IPS-18a (cell line): ENCODE measurements around the gene FAM181B.
"Not testable (repeated sequence)": the region's sequence is repeated elsewhere in the genome, so short reads cannot be mapped to it uniquely, and the experiment has no call there.

Experiments
- H3K27ac ChIP-seq: one replicate; pipeline ENCODE4 v1.5.1; 2013; ENCODE audit warnings: low read length
- H3K27me3 ChIP-seq: one replicate; pipeline ENCODE4 v1.6.1; 2013; ENCODE audit warnings: mild to moderate bottlenecking, low read length; ENCODE audit not compliant: control insufficient read depth, insufficient read depth
- H3K36me3 ChIP-seq: one replicate; pipeline ENCODE4 v1.6.1; 2013; ENCODE audit warnings: low read depth, low read length; ENCODE audit not compliant: control insufficient read depth
- H3K4me1 ChIP-seq: one replicate; pipeline ENCODE4 v1.6.1; 2013; ENCODE audit warnings: low read depth, low read length; ENCODE audit not compliant: control insufficient read depth
- H3K4me3 ChIP-seq: one replicate; pipeline ENCODE4 v1.5.1; 2013; ENCODE audit warnings: low read length
- H3K9ac ChIP-seq: one replicate; pipeline ENCODE4 v1.6.1; 2013; ENCODE audit warnings: mild to moderate bottlenecking, low read length, moderate library complexity
- H3K9me3 ChIP-seq: one replicate; pipeline ENCODE4 v1.6.1; 2013; ENCODE audit warnings: low read depth, low read length; ENCODE audit not compliant: control insufficient read depth

FAM181B gene

DNA sequence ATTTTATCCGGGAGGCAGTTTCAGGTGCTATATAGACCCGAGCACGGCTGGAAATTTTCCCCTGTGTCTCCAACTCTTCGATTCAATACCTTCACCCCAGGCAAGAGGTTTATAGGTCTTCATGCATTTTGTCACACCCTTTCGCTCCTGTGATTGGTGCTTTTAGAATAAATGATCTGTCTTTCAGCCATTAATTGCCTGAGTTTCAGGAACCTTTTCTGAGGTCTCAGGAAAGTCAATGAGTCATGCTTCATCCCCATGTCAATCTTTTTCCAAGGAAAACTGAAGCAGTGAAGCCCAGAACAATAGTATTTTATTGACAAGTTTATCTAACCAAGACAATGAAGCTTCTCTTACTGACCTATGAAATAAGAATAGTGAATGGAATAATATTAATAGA, 29.9 kb downstream of the FAM181B start:
- no peak overlapping the region for H3K9ac ChIP-seq
- no peak overlapping the region for H3K4me3 ChIP-seq
- H3K4me1 ChIP-seq = peaks cover 3% of the 10 kb centered on the region
- H3K36me3 ChIP-seq = no peaks in the 10 kb centered on the region
- no peaks in the 10 kb centered on the region for H3K9me3 ChIP-seq
- H3K27ac ChIP-seq = no peak overlapping the region
- no peaks in the 10 kb centered on the region for H3K27me3 ChIP-seq

DNA sequence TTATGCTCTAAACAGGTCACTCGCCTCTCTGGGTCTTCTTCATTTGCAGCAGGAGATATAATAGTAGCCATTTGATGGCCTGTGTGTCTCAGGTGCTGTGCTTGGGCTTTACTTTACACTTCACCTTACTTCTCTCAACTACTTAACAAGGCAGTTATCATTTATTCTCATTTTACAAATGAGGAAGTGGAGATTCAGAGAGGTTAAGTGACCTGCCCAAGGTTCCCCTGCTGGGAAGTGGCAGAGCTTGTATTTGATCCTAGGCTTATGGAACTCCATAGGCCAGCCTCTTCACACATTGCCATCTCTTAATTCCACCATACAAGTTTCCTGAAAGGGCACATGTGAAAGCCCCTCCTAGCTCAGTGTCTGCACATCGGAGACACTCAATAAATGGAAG, 30.4 kb downstream of the FAM181B start:
- H3K36me3 ChIP-seq = no peaks in the 10 kb centered on the region
- H3K9ac ChIP-seq = no peak overlapping the region
- H3K27me3 ChIP-seq = no peaks in the 10 kb centered on the region
- H3K4me3 ChIP-seq = no peak overlapping the region
- H3K27ac ChIP-seq = no peak overlapping the region
- H3K4me1 ChIP-seq = peaks cover 3% of the 10 kb centered on the region
- no peaks in the 10 kb centered on the region for H3K9me3 ChIP-seq

DNA sequence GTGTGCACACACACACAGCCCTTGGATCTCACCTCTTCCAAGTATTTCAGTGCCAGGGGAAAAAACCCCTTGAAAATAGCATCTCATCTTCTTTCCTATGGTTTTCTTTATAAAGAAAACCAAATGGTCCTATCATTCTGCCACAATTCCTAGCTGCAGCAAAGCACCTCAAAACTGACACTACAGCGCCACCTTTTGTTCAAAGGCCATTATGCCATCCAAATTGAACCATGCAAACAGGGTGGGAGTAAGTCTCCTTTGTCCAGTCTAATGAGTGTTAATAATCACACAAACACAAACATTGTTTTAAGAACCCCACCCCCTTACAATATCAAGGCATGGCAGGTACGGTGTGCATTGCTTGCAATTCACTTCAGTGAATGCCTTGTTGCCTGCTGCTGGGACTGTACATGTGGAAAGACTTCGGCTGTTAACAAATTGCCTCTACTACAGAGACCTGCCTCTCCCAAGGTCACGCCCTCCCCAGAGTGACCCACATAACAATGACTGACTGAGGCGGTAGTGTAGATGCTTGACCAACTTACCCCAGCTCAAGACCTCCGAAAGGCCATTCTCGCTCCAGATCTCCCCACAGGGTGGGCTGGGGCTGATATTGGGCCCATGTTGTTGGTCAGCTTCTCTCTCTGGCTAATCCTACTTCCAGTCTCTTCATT, 31.7 kb downstream of the FAM181B start:
- H3K27me3 ChIP-seq = no peaks in the 10 kb centered on the region
- H3K4me1 ChIP-seq = peaks cover 3% of the 10 kb centered on the region
- H3K9me3 ChIP-seq = no peaks in the 10 kb centered on the region
- H3K4me3 ChIP-seq = no peak overlapping the region
- no peaks in the 10 kb centered on the region for H3K36me3 ChIP-seq
- H3K27ac ChIP-seq = no peak overlapping the region
- no peak overlapping the region for H3K9ac ChIP-seq

DNA sequence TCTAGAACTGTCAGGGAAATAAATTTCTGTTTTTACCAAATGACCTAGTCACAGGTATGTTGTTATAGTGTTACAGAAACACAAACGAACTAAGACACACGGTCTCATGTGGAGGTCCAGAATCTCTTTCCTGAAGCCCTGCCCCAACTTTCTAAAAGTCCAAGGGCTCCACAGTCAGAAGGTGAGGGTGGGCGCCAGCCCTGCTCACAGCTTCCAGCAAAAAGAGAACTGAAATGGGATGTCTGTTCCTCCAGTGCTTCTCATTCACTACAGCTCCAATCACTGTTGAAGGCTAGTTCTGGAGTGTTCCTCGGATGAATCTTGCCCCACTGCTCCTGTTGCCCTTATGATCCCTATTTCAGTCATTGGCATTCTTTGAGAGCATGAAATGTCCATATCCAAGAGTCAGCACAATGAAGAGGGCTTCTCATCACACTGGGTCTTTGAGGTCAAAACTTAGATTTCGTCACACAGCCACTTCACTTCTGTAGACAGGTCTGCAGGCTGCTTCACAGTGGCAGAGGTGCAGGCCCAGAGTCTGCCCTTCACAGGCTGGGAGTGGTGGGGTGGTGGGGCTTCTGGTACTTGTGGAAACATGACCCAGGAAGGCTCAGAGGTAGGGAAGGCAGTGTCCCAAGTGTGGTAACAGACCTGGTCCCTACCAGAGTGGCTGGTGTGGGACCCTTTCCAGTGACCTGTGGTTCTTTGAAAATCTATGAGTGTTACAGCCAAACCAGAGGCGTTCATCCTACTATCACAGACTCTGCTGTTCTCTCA, 34.9 kb downstream of the FAM181B start:
- Histone ChIP-seq H3K27me3 (no peaks in the 10 kb centered on the region), H3K36me3 (no peaks in the 10 kb centered on the region), H3K9ac (no peak overlapping the region), H3K4me3 (no peak overlapping the region), H3K4me1 (peaks cover 3% of the 10 kb centered on the region), H3K27ac (no peak overlapping the region), H3K9me3 (no peaks in the 10 kb centered on the region)

DNA sequence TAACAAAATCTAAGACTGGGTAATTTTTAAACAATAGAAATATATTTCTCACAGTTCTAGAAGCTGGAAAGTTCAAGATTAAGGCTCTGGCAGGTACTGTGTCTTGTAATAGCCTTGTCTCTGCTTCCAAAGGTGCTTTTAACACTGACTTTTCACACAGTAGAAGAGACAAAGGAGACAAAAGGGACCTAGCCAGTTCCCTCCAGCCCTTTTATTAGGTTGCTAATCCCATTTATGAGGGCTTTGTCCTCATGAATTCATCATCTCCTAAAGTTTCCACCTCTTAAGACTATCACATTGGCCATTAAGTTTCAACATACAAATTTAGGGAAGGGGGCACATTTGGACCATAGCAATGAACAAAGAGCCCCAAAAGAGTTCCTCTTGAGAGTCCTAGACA, 40.7 kb downstream of the FAM181B start:
- Histone ChIP-seq H3K4me1 (peaks cover 6% of the 10 kb centered on the region), H3K36me3 (no peaks in the 10 kb centered on the region), H3K27me3 (no peaks in the 10 kb centered on the region), H3K4me3 (no peak overlapping the region), H3K27ac (no peak overlapping the region), H3K9me3 (no peaks in the 10 kb centered on the region), H3K9ac (no peak overlapping the region)

DNA sequence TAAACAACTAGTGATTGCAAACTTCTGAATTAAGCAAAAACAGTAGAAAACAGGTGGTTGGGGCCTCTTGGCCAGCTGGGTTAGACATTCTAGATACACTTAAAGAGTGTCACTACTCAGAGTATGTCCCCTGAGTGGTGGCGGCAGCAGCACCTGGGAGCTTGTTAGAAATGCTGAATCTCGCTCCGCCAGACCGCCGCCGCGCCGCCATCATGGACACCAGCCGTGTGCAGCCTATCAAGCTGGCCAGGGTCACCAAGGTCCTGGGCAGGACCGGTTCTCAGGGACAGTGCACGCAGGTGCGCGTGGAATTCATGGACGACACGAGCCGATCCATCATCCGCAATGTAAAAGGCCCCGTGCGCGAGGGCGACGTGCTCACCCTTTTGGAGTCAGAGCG, 44.3 kb downstream of the FAM181B start:
- H3K27me3 ChIP-seq, H3K4me3 ChIP-seq, H3K27ac ChIP-seq, H3K4me1 ChIP-seq, H3K36me3 ChIP-seq, H3K9me3 ChIP-seq, H3K9ac ChIP-seq: not testable (repeated sequence)

DNA sequence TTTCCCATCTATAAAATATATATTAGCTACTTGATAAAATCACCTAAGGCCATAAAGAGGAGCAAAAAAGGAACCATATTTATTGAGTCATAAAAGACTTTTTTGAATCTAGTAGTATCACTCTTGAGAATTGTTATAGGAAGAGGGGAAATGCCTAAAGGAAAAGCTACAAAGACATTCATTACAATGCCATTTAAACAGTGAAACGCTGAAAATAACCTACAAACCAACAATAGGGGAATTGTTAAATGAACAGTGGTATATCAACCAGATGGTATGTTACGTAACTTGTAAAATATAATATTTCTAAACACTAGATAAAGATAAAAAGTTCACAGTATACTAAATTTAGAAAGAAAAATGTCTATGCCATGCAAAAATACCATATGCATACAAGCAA, 47.5 kb downstream of the FAM181B start:
- Histone ChIP-seq H3K36me3 (no peaks in the 10 kb centered on the region), H3K27ac (no peak overlapping the region), H3K27me3 (no peaks in the 10 kb centered on the region), H3K9ac (no peak overlapping the region), H3K9me3 (no peaks in the 10 kb centered on the region), H3K4me3 (no peak overlapping the region), H3K4me1 (no peaks in the 10 kb centered on the region)

DNA sequence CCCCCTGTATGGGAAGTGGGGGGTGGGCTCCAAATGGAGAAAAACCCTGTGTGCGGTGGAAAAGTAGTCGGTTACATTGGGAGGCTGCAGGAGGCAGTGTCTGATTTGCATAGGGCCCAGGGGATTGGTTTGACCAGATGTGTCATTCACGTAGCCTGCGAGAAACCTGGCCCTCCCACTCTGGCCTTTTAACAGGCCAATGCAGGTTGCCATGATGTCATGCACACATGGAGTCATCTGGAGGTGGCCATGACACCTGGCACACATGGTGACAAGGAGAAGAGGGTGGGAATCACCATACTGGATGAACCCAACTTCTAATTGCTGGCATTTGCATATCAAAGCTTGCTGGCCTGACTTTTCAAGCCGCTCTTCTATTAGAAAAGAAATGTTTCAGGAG, 50.6 kb downstream of the FAM181B start:
- Histone ChIP-seq H3K4me3 (no peak overlapping the region), H3K36me3 (no peaks in the 10 kb centered on the region), H3K27me3 (no peaks in the 10 kb centered on the region), H3K27ac (no peak overlapping the region), H3K9me3 (no peaks in the 10 kb centered on the region), H3K4me1 (no peaks in the 10 kb centered on the region), H3K9ac (no peak overlapping the region)

DNA sequence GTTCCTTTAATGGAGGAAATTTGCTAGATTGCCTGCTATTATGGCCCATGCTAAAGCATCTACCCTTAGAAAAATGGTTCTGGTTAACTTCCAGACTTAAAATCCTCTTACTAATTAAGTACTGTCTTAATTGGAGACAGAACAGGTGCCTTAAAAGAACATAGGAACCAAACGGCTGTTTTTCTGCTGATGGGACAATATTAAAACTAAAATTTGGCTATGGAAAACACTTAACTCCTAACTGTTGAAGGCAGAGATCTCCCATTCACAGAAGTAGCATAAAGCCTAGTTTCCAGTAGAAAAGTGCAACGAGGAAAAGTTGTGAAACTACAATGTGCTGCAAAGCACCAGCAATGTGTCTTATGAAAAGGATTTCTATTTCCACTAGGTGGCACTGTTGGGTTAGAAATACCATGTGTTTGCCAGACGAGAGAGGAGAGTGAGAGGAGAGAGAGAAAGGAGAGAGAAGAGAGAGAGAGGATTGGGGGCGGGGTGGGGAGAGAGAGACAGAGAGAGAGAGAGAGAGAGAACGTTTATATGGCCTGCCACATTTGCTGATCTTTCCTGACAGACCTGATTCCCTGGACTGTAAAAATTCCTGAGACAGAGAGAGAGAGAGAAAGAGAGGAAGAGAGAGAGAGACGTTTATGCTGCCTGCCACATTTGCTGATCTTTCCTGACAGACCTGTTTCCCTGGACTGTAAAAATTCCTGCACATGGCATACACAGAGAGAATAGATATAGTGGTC, 51.5 kb downstream of the FAM181B start:
- H3K36me3 ChIP-seq = no peaks in the 10 kb centered on the region
- no peaks in the 10 kb centered on the region for H3K4me1 ChIP-seq
- no peak overlapping the region for H3K27ac ChIP-seq
- H3K9ac ChIP-seq = no peak overlapping the region
- H3K9me3 ChIP-seq = no peaks in the 10 kb centered on the region
- no peak overlapping the region for H3K4me3 ChIP-seq
- H3K27me3 ChIP-seq = no peaks in the 10 kb centered on the region

DNA sequence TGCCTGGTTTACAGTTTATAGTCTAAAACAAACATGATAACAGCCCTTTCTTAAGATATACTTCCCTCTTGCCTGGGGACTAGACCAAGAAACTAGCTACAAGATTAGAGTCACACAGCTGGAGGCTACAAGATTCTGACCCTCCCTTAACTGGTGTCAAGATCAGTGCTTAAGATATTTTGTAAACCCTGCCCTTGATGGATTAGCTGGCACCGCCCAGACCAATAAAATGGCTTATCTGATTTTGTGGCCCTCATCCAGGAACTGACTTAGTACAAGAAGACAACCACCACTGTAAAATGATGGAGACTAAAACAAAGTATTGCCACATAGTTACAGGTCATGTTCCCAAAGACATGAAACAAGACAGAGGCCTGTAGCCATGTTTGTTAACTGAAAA, 53.4 kb downstream of the FAM181B start:
- Histone ChIP-seq H3K27ac (no peak overlapping the region), H3K27me3 (no peaks in the 10 kb centered on the region), H3K9ac (no peak overlapping the region), H3K4me1 (no peaks in the 10 kb centered on the region), H3K9me3 (no peaks in the 10 kb centered on the region), H3K4me3 (no peak overlapping the region), H3K36me3 (no peaks in the 10 kb centered on the region)
